ENCODE measurements around the gene RNF223. TPM values are rescaled to one million over a fixed set of nuclear protein-coding genes. Genes with fewer than 3 reads are reported as not detected.

The RNF223 gene
- total and polyA plus RNA-seq, 7 donors, result not detected

DNA sequence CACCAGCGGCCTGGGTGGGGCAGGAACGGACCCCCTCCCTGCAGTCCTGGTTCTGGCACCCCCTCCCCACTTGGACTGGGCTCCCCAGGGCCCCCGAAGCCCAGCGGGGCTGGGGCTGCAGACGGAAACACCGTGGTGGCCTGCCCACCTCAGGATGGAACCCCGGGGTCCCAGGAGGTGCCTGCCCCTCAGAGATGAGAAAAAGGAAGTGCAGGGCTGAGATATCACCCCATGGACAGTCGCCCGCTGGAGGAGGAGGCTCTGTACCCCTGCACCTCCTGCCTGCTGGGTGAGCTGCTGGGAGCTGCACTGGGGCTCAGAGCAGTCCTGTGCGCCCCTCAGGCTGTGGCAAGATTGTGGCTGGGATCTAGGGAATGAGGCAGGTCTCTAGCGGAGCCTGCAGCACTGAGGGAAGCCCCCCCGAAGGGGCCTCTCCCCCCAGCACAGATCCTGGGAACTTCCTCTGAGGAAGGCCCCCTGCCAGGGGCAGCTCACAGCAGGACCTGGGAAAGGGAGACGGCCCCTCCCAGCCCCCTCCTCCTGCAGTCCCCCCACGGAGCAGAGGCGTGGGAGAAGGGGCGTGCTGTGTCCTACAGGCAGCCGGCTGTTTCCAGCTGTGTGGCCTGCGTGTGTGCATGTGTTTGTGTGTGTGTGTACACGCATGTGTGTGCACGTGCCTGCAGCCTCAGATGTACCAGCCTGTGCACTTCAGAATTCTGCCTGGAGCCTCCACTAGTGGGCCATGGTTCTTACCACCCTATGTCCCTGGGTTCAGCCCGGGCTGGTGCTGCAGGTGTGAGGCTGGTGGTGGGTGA lies 47.3 kb downstream of the RNF223 start:
- Histone ChIP-seq H3K4me3 (no peak overlapping the region), H3K4me1 (no peaks in the 10 kb centered on the region), H3K9me3 (no peaks in the 10 kb centered on the region), H3K27ac (no peak overlapping the region), H3K36me3 (ENCODE audit: insufficient read depth in 1 of 2, low read depth in 1 of 2) (no peaks in the 10 kb centered on the region), H3K27me3 (ENCODE audit: insufficient read depth in 3 of 3, low read length in 2 of 3) (peaks cover 0 to 26% (median 11%) of the 10 kb centered on the region in 3 donors)
- ATAC-seq, result no peak
- DNase-seq, result no peak
- TF ChIP-seq, protein P1, sequence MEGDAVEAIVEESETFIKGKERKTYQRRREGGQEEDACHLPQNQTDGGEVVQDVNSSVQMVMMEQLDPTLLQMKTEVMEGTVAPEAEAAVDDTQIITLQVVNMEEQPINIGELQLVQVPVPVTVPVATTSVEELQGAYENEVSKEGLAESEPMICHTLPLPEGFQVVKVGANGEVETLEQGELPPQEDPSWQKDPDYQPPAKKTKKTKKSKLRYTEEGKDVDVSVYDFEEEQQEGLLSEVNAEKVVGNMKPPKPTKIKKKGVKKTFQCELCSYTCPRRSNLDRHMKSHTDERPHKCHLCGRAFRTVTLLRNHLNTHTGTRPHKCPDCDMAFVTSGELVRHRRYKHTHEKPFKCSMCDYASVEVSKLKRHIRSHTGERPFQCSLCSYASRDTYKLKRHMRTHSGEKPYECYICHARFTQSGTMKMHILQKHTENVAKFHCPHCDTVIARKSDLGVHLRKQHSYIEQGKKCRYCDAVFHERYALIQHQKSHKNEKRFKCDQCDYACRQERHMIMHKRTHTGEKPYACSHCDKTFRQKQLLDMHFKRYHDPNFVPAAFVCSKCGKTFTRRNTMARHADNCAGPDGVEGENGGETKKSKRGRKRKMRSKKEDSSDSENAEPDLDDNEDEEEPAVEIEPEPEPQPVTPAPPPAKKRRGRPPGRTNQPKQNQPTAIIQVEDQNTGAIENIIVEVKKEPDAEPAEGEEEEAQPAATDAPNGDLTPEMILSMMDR (IDR thresholded peaks at IDR 0.05), result no peak
- 64 to 70% (median 68%) methylated on average over 19 to 21 of the region's 21 CpGs for WGBS, 3 donors
- intact Hi-C loops (cut with DNase I), result no loop called here

GRCh38 chr1:1025730-1026129 lies 48.4 kb downstream of the RNF223 start:
- Histone ChIP-seq H3K36me3 (ENCODE audit: insufficient read depth in 1 of 2, low read depth in 1 of 2) (no peaks in the 10 kb centered on the region), H3K4me3 (no peak overlapping the region), H3K4me1 (peaks cover 4% of the 10 kb centered on the region), H3K9me3 (no peaks in the 10 kb centered on the region), H3K27ac (no peak overlapping the region), H3K27me3 (ENCODE audit: insufficient read depth in 3 of 3, low read length in 2 of 3) (peaks cover 0 to 31% (median 15%) of the 10 kb centered on the region in 3 donors)
- intact Hi-C loops (cut with DNase I), result no loop called here
- TF ChIP-seq, protein P1 (IDR thresholded peaks at IDR 0.05), result no peak
- no peak for ATAC-seq
- DNase-seq, result no peak
- 79 to 84% (median 81%) methylated on average over 9 to 10 of the region's 10 CpGs for WGBS, 3 donors

DNA sequence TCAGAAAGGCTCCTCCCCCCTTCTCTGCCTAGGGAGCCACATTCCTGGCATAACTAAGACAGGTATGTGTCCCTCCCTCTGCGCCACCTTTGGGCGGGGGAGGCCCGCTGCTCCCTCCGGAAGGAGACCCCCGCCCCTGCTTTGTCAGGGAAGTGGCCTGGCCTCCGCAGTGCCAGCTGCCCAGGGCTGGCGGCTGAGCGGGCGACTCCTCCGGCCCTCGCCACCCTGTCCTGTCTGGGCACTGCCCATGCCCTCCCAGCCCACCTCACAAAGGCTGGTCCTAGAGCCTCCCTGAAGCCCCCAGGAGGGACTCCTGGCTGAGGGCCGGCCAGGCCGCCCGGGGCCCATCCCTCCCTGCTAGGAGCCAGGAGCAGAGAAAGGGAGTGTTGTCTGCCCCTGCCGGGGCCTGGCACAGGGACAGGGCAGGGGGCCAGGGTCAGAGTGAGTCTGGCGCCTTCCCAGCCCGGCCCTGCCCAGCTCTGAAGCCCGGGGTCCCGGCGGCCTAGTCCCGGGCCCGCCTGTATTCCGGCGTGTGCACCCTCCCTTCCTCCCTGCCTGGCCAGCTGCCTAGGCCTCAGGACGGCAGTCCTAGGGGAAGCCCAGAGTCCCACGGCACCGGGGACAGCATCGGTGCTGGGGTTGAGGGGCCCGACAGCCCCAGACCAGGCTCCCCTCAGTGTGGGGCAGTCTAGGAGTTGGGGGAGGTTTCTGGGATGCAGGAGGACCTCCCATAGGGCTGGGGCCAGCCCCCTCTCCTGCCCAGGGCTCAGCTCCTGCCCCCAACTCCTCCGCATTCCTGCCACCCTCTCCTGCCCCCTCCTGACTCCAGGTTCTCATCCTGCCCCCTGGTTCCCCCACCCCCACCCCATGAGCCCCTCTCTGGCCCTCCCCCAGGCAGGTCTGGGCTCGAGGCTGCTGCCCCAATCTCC lies 49.1 kb downstream of the RNF223 start:
- ATAC-seq (no peak), DNase-seq (no peak)
- 36 to 46% (median 41%) methylated on average over 16 to 31 of the region's 31 CpGs for WGBS, 3 donors
- H3K4me1 ChIP-seq, result peaks cover 4% of the 10 kb centered on the region
- no peaks in the 10 kb centered on the region for H3K36me3 ChIP-seq (ENCODE audit: insufficient read depth in 1 of 2, low read depth in 1 of 2)
- no peak overlapping the region for H3K4me3 ChIP-seq
- TF ChIP-seq, protein P1 (IDR thresholded peaks at IDR 0.05), result no peak
- H3K9me3 ChIP-seq, result no peaks in the 10 kb centered on the region
- intact Hi-C loops (cut with DNase I), result no loop called here
- H3K27me3 ChIP-seq (ENCODE audit: insufficient read depth in 3 of 3, low read length in 2 of 3), result peaks cover 0 to 38% (median 15%) of the 10 kb centered on the region in 3 donors
- no peak overlapping the region for H3K27ac ChIP-seq

GRCh38 chr1:1024149-1024770 lies 49.8 kb downstream of the RNF223 start:
- Histone ChIP-seq H3K27ac (no peak overlapping the region), H3K9me3 (no peaks in the 10 kb centered on the region), H3K4me3 (no peak overlapping the region), H3K4me1 (peaks cover 4% of the 10 kb centered on the region), H3K36me3 (ENCODE audit: insufficient read depth in 1 of 2, low read depth in 1 of 2) (no peaks in the 10 kb centered on the region), H3K27me3 (ENCODE audit: insufficient read depth in 3 of 3, low read length in 2 of 3) (peaks cover 0 to 38% (median 15%) of the 10 kb centered on the region in 3 donors)
- TF ChIP-seq, protein P1 (IDR thresholded peaks at IDR 0.05), result no peak
- WGBS, 3 donors, result 88 to 97% (median 89%) methylated on average over 9 of the region's 9 CpGs
- intact Hi-C loops (cut with DNase I), result no loop called here
- DNase-seq, result no peak
- no peak for ATAC-seq
